ENCODE results near the gene LHX1.

DNA sequence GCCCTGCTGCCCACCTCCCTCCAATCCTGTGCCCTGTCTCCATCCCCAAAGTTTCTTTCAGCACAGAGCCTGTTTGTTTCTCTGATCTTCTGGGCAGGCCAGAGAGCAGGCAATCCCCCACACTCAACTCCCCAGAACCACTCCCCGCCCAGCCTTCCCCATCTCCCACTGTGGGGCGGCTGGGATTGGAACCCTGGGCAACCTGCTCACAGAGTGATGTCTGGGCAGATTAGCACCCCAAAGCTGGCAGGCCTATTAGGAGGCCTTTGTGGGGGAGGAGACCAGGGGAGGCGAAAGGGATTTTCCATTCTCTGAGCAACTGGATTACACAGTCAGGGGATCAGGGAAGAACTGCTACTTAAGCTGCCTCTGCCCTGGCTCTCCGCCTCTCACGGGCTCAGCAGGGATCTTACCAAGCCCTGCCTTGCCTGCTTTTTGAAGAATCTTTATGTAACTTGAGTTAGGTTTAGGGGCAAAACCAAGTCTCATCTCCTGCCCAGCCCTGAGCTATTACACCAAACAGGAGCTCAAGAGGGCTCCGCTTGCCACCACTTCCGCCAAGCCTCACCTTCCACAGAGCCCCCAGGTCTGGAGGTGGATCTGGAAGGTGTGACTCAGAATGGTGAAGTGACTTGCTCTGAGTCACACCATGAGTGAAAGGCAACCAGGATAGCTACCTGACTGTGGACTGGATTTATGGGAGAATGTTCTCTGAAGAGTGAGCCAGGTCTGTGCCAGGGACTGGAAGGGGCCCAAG is 16.0 kb upstream of the LHX1 start:
- no peak for TF ChIP-seq EZH2phosphoT487 (IDR thresholded peaks at IDR 0.05; ENCODE audit: borderline replicate concordance)
- TF ChIP-seq, protein P1, sequence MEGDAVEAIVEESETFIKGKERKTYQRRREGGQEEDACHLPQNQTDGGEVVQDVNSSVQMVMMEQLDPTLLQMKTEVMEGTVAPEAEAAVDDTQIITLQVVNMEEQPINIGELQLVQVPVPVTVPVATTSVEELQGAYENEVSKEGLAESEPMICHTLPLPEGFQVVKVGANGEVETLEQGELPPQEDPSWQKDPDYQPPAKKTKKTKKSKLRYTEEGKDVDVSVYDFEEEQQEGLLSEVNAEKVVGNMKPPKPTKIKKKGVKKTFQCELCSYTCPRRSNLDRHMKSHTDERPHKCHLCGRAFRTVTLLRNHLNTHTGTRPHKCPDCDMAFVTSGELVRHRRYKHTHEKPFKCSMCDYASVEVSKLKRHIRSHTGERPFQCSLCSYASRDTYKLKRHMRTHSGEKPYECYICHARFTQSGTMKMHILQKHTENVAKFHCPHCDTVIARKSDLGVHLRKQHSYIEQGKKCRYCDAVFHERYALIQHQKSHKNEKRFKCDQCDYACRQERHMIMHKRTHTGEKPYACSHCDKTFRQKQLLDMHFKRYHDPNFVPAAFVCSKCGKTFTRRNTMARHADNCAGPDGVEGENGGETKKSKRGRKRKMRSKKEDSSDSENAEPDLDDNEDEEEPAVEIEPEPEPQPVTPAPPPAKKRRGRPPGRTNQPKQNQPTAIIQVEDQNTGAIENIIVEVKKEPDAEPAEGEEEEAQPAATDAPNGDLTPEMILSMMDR (conservative IDR thresholded peaks at IDR 0.05; ENCODE audit: low read length): no peak

Data from Loucy (cell line).